Measurements from ENCODE around the gene ZNF385C. TPM values are rescaled to one million over a fixed set of nuclear protein-coding genes. Genes with fewer than 3 reads are reported as not detected.

ZNF385C gene
- total RNA-seq, 2 experiments from 2014 or later, result 0.67 to 0.85 TPM

DNA sequence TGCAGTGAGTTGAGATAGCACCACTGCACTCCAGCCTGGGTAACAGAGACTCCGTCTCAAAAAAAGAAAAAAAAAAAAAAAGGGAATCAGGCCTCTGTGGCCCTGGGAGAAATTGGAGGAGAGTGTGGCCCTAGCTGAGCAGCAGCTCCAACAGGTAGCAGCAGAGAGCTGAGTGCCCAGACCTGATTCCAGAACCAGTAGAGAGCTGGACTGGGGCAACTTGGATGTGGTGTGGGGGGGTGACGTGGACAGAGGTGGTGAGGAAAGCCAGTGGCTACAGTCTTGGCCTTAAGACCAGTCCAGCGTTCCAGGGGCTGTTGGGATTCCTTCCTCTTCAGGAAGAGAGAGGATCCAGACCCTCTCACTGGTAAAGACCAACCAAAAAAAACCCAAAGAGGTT is 26.0 kb upstream of the ZNF385C start:
- BruUV-seq (replicated peaks), result no TSS peak
- peaks cover 3% of the 10 kb centered on the region; the same call in 1 of the 2 replicates for H3K79me2 ChIP-seq (ENCODE audit: insufficient read depth, low read depth, low read length)

DNA sequence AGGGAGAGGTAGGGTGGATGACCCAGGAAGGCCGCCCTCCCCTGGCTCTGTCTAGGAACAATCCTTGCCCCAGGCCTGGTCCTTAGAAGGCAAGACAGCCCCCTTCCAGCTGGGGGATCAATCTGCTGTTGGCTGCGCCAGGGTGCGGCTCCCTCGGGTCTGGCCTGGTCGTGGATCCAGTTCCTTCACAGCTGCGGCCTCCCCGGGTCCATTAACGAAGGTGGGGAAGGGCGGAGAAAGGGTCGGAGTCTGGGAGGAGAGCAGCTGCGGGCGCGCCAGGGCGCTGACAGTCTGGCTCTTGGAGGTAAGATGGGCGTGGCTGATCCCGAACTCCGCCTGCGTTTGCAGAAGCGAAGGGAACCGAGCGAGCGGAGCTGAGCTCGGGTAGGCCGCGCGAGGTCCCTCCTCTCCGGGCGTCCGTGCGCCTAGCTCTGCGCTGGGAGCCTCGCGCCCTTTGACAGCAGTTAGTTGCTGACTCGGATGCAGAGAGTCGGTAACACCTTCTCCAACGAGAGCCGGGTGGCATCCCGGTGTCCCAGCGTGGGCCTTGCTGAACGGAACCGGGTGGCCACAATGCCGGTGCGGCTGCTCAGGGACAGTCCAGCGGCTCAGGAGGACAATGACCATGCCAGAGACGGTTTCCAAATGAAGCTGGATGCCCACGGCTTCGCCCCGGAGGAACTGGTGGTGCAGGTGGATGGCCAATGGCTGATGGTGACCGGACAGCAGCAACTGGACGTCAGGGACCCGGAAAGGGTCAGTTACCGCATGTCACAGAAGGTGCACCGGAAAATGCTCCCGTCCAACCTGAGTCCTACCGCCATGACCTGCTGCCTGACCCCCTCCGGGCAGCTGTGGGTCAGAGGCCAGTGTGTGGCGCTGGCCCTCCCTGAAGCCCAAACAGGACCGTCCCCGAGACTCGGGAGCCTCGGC is 24.4 kb upstream of the ZNF385C start, which contains the start of gene HSPB9:
Gene HSPB9, plus strand, starts transcription at position 434 of the 933 bp plus-strand sequence. Its CDS starts 47 bp downstream, at position 481.
- Histone ChIP-seq H3K79me2 (ENCODE audit: insufficient read depth, low read depth, low read length) (peaks cover 3% of the 10 kb centered on the region; the same call in 1 of the 2 replicates), H2AFZ (ENCODE audit: low read length) (no peak within 1 kb of the TSS), H3K9me2 (ENCODE audit: insufficient read depth, low read length) (no peaks in the 10 kb centered on the region), H3K4me3 (ENCODE audit: low read depth, low read length, poor library complexity, severe bottlenecking) (no peak within 1 kb of the TSS), H3K36me3 (ENCODE audit: insufficient read depth, low read length) (peaks cover 55% of the 10 kb centered on the region), H3K4me1 (ENCODE audit: insufficient read depth, low read length, poor library complexity, severe bottlenecking) (peaks cover 30% of the 10 kb centered on the region), H3K9me3 (ENCODE audit: low read length) (no peaks in the 10 kb centered on the region), H4K20me1 (ENCODE audit: insufficient read depth, low read length) (no peaks in the 10 kb centered on the region), H3K4me2 (ENCODE audit: low read length) (peak within 1 kb of the TSS; percentile 86; the same call in 1 of the 2 replicates), H3K27ac (ENCODE audit: low read depth, low read length, poor library complexity, severe bottlenecking) (no peak within 1 kb of the TSS)
- CTCF ChIA-PET (ENCODE audit: unreplicated experiment), result no interaction called here
- TF ChIP-seq, protein P1, sequence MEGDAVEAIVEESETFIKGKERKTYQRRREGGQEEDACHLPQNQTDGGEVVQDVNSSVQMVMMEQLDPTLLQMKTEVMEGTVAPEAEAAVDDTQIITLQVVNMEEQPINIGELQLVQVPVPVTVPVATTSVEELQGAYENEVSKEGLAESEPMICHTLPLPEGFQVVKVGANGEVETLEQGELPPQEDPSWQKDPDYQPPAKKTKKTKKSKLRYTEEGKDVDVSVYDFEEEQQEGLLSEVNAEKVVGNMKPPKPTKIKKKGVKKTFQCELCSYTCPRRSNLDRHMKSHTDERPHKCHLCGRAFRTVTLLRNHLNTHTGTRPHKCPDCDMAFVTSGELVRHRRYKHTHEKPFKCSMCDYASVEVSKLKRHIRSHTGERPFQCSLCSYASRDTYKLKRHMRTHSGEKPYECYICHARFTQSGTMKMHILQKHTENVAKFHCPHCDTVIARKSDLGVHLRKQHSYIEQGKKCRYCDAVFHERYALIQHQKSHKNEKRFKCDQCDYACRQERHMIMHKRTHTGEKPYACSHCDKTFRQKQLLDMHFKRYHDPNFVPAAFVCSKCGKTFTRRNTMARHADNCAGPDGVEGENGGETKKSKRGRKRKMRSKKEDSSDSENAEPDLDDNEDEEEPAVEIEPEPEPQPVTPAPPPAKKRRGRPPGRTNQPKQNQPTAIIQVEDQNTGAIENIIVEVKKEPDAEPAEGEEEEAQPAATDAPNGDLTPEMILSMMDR (conservative IDR thresholded peaks at IDR 0.05; ENCODE audit: low read length), result no peak
- TF ChIP-seq EZH2phosphoT487 (IDR thresholded peaks at IDR 0.05; ENCODE audit: borderline replicate concordance, low read depth, low read length), result no peak
- intact Hi-C loops (cut with micrococcal nuclease; ENCODE audit: unreplicated experiment), result no loop called here
- POLR2A ChIA-PET, result no interaction called here
- DNase-seq (ENCODE audit: low spot score), result no peak
- no TSS peak for BruUV-seq (replicated peaks)

More for the DNA sequence above, 26.0 kb upstream of the ZNF385C start:
- Histone ChIP-seq H4K20me1 (ENCODE audit: insufficient read depth, low read length) (no peaks in the 10 kb centered on the region), H3K9me3 (ENCODE audit: low read length) (no peaks in the 10 kb centered on the region), H2AFZ (ENCODE audit: low read length) (no peak overlapping the region), H3K36me3 (ENCODE audit: insufficient read depth, low read length) (peaks cover 59% of the 10 kb centered on the region), H3K4me3 (ENCODE audit: low read depth, low read length, poor library complexity, severe bottlenecking) (no peak overlapping the region), H3K27ac (ENCODE audit: low read depth, low read length, poor library complexity, severe bottlenecking) (no peak overlapping the region), H3K9me2 (ENCODE audit: insufficient read depth, low read length) (no peaks in the 10 kb centered on the region), H3K4me2 (ENCODE audit: low read length) (no peak overlapping the region), H3K4me1 (ENCODE audit: insufficient read depth, low read length, poor library complexity, severe bottlenecking) (peaks cover 19% of the 10 kb centered on the region)
- ChIA-PET POLR2A (interaction anchor here (0.7 to 0.9 kb wide), 2 partner anchors 10 to 13 kb away, joined by 3 to 6 read pairs; no protein-coding TSS in a partner anchor), CTCF (ENCODE audit: unreplicated experiment) (no interaction called here)
- no peak for DNase-seq (ENCODE audit: low spot score)
- no peak for TF ChIP-seq EZH2phosphoT487 (IDR thresholded peaks at IDR 0.05; ENCODE audit: borderline replicate concordance, low read depth, low read length)
- intact Hi-C loops (cut with micrococcal nuclease; ENCODE audit: unreplicated experiment), result no loop called here

Measured in OCI-LY7 (cell line).